H9 (cell line): Measurements from ENCODE around the gene NAA60. TPM values are rescaled to one million over a fixed set of nuclear protein-coding genes. Genes with fewer than 3 reads are reported as not detected.

ENCODE experiments used
- DNase-seq: peaks from one replicate; pipeline ENCODE4 v3.0.0-alpha.2; 2017
- H2AFZ ChIP-seq: one replicate; pipeline ENCODE4 v1.6.1; 2013; ENCODE audit warnings: mild to moderate bottlenecking, low read length, control low read depth, moderate library complexity
- H2AK5ac ChIP-seq: 2 replicates; pipeline ENCODE4 v1.6.1; 2013; ENCODE audit warnings: low read length, control low read depth, mixed read lengths; ENCODE audit not compliant: insufficient read length
- H2BK120ac ChIP-seq: one replicate; pipeline ENCODE4 v1.6.1; 2013; ENCODE audit warnings: low read depth, mild to moderate bottlenecking, low read length, control low read depth, inconsistent platforms; ENCODE audit not compliant: poor library complexity, severe bottlenecking
- H2BK12ac ChIP-seq: 2 replicates; pipeline ENCODE4 v1.6.1; 2013; ENCODE audit warnings: low read length, control low read depth, mixed read lengths, low read depth; ENCODE audit not compliant: insufficient read length
- H2BK15ac ChIP-seq: 2 replicates; pipeline ENCODE4 v1.6.1; 2013; ENCODE audit warnings: low read depth, low read length, control low read depth
- H2BK20ac ChIP-seq: one replicate; pipeline ENCODE4 v1.6.1; 2013; ENCODE audit warnings: low read depth, mild to moderate bottlenecking, low read length, control low read depth, inconsistent platforms; ENCODE audit not compliant: poor library complexity, severe bottlenecking
- H2BK5ac ChIP-seq: 2 replicates; pipeline ENCODE4 v1.6.1; 2013; ENCODE audit warnings: low read length, control low read depth, mixed read lengths; ENCODE audit not compliant: insufficient read length
- H3K14ac ChIP-seq: 2 replicates; pipeline ENCODE4 v1.6.1; 2013; ENCODE audit warnings: low read length, control low read depth; ENCODE audit not compliant: insufficient read depth
- H3K18ac ChIP-seq: 2 replicates; pipeline ENCODE4 v1.6.1; 2013; ENCODE audit warnings: low read depth, mild to moderate bottlenecking, mixed read lengths, low read length, control low read depth; ENCODE audit not compliant: insufficient read length
- H3K23ac ChIP-seq: 2 replicates; pipeline ENCODE4 v1.6.1; 2013; ENCODE audit warnings: low read length, control low read depth, mixed read lengths, low read depth; ENCODE audit not compliant: insufficient read length
- H3K23me2 ChIP-seq: 2 replicates; pipeline ENCODE4 v1.6.1; 2013; ENCODE audit warnings: low read depth, mild to moderate bottlenecking, mixed read lengths, low read length, control low read depth; ENCODE audit not compliant: insufficient read length, poor library complexity, severe bottlenecking
- H3K27ac ChIP-seq: 2 replicates; pipeline ENCODE4 v1.5.1; 2013; ENCODE audit warnings: low read length, control low read depth, mixed read lengths, low read depth; ENCODE audit not compliant: insufficient read length
- H3K27me3 ChIP-seq: 2 replicates; pipeline ENCODE4 v1.6.1; 2013; ENCODE audit warnings: low read length, control low read depth, inconsistent platforms; ENCODE audit not compliant: insufficient read depth
- H3K4ac ChIP-seq: 2 replicates; pipeline ENCODE4 v1.6.1; 2013; ENCODE audit warnings: low read depth, mild to moderate bottlenecking, control low read depth, inconsistent platforms, low read length, moderate library complexity
- H3K4me1 ChIP-seq: 2 replicates; pipeline ENCODE4 v1.6.1; 2013; ENCODE audit warnings: low read length, control low read depth, inconsistent platforms; ENCODE audit not compliant: insufficient read depth
- H3K4me2 ChIP-seq: 2 replicates; pipeline ENCODE4 v1.6.1; 2013; ENCODE audit warnings: low read length, control low read depth, mixed read lengths; ENCODE audit not compliant: insufficient read length, insufficient read depth
- H3K56ac ChIP-seq: 2 replicates; pipeline ENCODE4 v1.6.1; 2013; ENCODE audit warnings: low read depth, mild to moderate bottlenecking, mixed read lengths, low read length, control low read depth; ENCODE audit not compliant: insufficient read length
- H3K79me1 ChIP-seq: 2 replicates; pipeline ENCODE4 v1.6.1; 2013; ENCODE audit warnings: low read depth, mild to moderate bottlenecking, moderate library complexity, low read length, control low read depth, inconsistent platforms; ENCODE audit not compliant: insufficient read depth, poor library complexity, severe bottlenecking
- H3K79me2 ChIP-seq: 2 replicates; pipeline ENCODE4 v1.6.1; 2013; ENCODE audit warnings: low read length, control low read depth, inconsistent platforms; ENCODE audit not compliant: insufficient read depth
- H3K9ac ChIP-seq: 2 replicates; pipeline ENCODE4 v1.6.1; 2013; ENCODE audit warnings: low read length, control low read depth, mixed read lengths; ENCODE audit not compliant: insufficient read length; ENCODE audit errors: extremely low read depth
- H3K9me3 ChIP-seq: one replicate; pipeline ENCODE4 v1.6.1; 2013; ENCODE audit warnings: low read depth, low read length, inconsistent platforms; ENCODE audit not compliant: control insufficient read depth
- H3T11ph ChIP-seq: one replicate; pipeline ENCODE4 v1.6.1; 2013; ENCODE audit warnings: mild to moderate bottlenecking, low read length, control low read depth, inconsistent platforms
- H4K20me1 ChIP-seq: one replicate; pipeline ENCODE4 v1.6.1; 2013; ENCODE audit not compliant: control insufficient read depth, insufficient read length, insufficient read depth
- H4K5ac ChIP-seq: 2 replicates; pipeline ENCODE4 v1.6.1; 2013; ENCODE audit warnings: low read depth, mild to moderate bottlenecking, mixed read lengths, low read length, control low read depth; ENCODE audit not compliant: insufficient read length
- H4K8ac ChIP-seq: replicated peaks from 2 replicates; pipeline ENCODE4 v1.6.1; 2013; ENCODE audit warnings: low read length, control low read depth, mixed read lengths, low read depth; ENCODE audit not compliant: insufficient read length
- H4K91ac ChIP-seq: 2 replicates; pipeline ENCODE4 v1.6.1; 2013; ENCODE audit warnings: low read depth, mild to moderate bottlenecking, moderate library complexity, mixed read lengths, low read length, control low read depth; ENCODE audit not compliant: insufficient read length
- H3K27ac Mint-ChIP-seq, 3 experiments: 2 replicates in 2 of 3; 3 replicates in 1 of 3; pipeline ENCODE4 v1.8.0; 2020 to 2021; ENCODE audit warnings: mixed read lengths in 3 of 3, mild to moderate bottlenecking in 1 of 3, moderate library complexity in 1 of 3
- H3K27me3 Mint-ChIP-seq: 2 replicates; pipeline ENCODE4 v1.8.0; 2021; ENCODE audit warnings: low read depth, mild to moderate bottlenecking, moderate library complexity, mixed read lengths
- H3K36me3 Mint-ChIP-seq, 3 experiments: 2 replicates in 2 of 3; 3 replicates in 1 of 3; pipeline ENCODE4 v1.8.0; 2020 to 2021; ENCODE audit warnings: low read depth in 3 of 3, mixed read lengths in 3 of 3; ENCODE audit not compliant: insufficient read depth in 1 of 3
- H3K4me1 Mint-ChIP-seq, 2 experiments: 2 replicates each; pipeline ENCODE4 v1.8.0; 2020; ENCODE audit warnings: mixed read lengths in 2 of 2
- H3K4me3 Mint-ChIP-seq, 2 experiments: 2 replicates in 1 of 2; 3 replicates in 1 of 2; pipeline ENCODE4 v1.8.0; 2020 to 2021; ENCODE audit warnings: mild to moderate bottlenecking in 2 of 2, mixed read lengths in 2 of 2, moderate library complexity in 1 of 2
- H3K9me3 Mint-ChIP-seq, 2 experiments: 2 replicates in 1 of 2; 3 replicates in 1 of 2; pipeline ENCODE4 v1.8.0; 2020; ENCODE audit warnings: mild to moderate bottlenecking in 2 of 2, mixed read lengths in 2 of 2, moderate library complexity in 1 of 2
- WGBS: extraction: QIAGEN DNeasy Blood & Tissue Kit; methylation state at CpG from one replicate; pipeline ENCODE4 v1.1.7; 2013; ENCODE audit warnings: missing lambda C conversion rate, low lambda C conversion rate, mixed read lengths; ENCODE audit not compliant: insufficient read length; ENCODE audit errors: extremely low coverage; 5-methylcytosine and 5-hydroxymethylcytosine counted together
- total RNA-seq: library from RNA; stranded (reverse); gene quantifications from 2 replicates; pipeline ENCODE4 v1.2.1, GENCODE V29; 2021
- TF ChIP-seq, protein P1 (sequence below): fragments of 200-600 bp; sonication (generic); conservative IDR thresholded peaks from 3 replicates; pipeline ENCODE4 v1.8.0; 2021; ENCODE audit warnings: antibody characterized with exemption, mild to moderate bottlenecking

Gene NAA60
- total RNA-seq, 1 experiment from 2014 or later, result 49.3 TPM

DNA sequence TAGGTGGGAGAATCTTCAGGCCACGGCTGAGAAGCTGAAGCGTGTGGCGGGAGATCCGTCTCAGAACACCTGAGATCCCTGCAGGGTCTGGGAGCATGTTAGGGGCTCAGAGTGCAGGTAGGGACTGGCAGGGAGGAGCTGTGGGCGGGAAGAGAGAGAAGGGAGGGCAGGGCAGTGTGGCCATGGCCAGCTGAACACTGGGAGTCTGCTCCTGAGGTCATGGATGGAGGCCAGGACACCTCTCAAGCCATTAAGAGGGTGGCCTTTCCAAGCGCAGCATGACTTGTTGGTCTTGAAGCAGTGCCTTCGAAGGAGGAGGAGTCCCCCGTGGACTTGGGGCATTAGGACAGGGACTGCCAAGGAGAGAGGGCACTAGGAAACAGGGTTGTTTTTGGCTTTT is 23.7 kb downstream of the NAA60 start:
- Histone ChIP-seq H3K27ac (no peak overlapping the region), H3K23ac (no peak overlapping the region), H3K9ac (no peak overlapping the region), H2AFZ (no peak overlapping the region), H2BK15ac (no peak overlapping the region), H4K8ac (no peak overlapping the region), H3T11ph (no peak overlapping the region), H3K4ac (no peak overlapping the region), H3K9me3 (no peaks in the 10 kb centered on the region), H4K20me1 (no peaks in the 10 kb centered on the region), H3K4me2 (no peak overlapping the region), H2BK12ac (no peak overlapping the region), H2BK5ac (no peak overlapping the region), H3K27me3 (no peaks in the 10 kb centered on the region), H3K56ac (no peak overlapping the region), H4K91ac (no peak overlapping the region), H3K79me2 (peaks cover 41% of the 10 kb centered on the region), H2AK5ac (no peak overlapping the region), H3K14ac (no peak overlapping the region; the same call in 1 of the 2 replicates), H2BK120ac (no peak overlapping the region), H2BK20ac (no peak overlapping the region), H4K5ac (no peak overlapping the region), H3K4me1 (no peaks in the 10 kb centered on the region; the same call in 1 of the 2 replicates), H3K18ac (no peak overlapping the region), H3K79me1 (peaks cover 15% of the 10 kb centered on the region), H3K23me2 (no peaks in the 10 kb centered on the region)
- DNase-seq, result no peak
- H3K9me3 Mint-ChIP-seq, result no peaks in the 10 kb centered on the region
- peaks cover 13 to 20% (median 15%) of the 10 kb centered on the region in 3 experiments; a peak in 5 of 7 replicates for H3K36me3 Mint-ChIP-seq
- no peak overlapping the region for H3K4me3 Mint-ChIP-seq
- H3K27ac Mint-ChIP-seq, result peak overlapping the region; percentile 40 to 71 (median 62); a peak in 5 of 7 replicates
- peaks cover 35 to 40% of the 10 kb centered on the region in 2 experiments for H3K4me1 Mint-ChIP-seq
- no CpG with 5 or more reads among the region's 8 CpGs for WGBS
- TF ChIP-seq, protein P1, sequence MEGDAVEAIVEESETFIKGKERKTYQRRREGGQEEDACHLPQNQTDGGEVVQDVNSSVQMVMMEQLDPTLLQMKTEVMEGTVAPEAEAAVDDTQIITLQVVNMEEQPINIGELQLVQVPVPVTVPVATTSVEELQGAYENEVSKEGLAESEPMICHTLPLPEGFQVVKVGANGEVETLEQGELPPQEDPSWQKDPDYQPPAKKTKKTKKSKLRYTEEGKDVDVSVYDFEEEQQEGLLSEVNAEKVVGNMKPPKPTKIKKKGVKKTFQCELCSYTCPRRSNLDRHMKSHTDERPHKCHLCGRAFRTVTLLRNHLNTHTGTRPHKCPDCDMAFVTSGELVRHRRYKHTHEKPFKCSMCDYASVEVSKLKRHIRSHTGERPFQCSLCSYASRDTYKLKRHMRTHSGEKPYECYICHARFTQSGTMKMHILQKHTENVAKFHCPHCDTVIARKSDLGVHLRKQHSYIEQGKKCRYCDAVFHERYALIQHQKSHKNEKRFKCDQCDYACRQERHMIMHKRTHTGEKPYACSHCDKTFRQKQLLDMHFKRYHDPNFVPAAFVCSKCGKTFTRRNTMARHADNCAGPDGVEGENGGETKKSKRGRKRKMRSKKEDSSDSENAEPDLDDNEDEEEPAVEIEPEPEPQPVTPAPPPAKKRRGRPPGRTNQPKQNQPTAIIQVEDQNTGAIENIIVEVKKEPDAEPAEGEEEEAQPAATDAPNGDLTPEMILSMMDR, result no peak
- H3K27me3 Mint-ChIP-seq, result no peaks in the 10 kb centered on the region
